Left lung (tissue), 10 donors: Measurements from ENCODE around the gene ZFHX3. TPM values are rescaled to one million over a fixed set of nuclear protein-coding genes. Genes with fewer than 3 reads are reported as not detected.

Source experiments
- ATAC-seq: fragments of 200-7000 bp; cut with Tn5 transposase; one replicate; pipeline ENCODE4 v1.9.1; 2020; ENCODE audit warnings: moderate library complexity
- DNase-seq, 4 donors: peaks; one replicate each; pipeline ENCODE4 v3.0.0-alpha.2; 2013 to 2020
- H3K27ac ChIP-seq, 2 donors: fragments of 200-600 bp; sonication (generic) in 1 of 2; one replicate each; pipeline versions ENCODE4 v1.5.0 to v1.8.0; 2020 to 2021
- H3K27me3 ChIP-seq, 2 donors: fragments of 200-600 bp; sonication (generic) in 1 of 2; one replicate each; pipeline versions ENCODE4 v1.5.0 to v1.8.0; 2020 to 2021
- H3K36me3 ChIP-seq, 2 donors: fragments of 200-600 bp; sonication (generic) in 1 of 2; one replicate each; pipeline versions ENCODE4 v1.5.0 to v1.8.0; 2020 to 2021
- H3K4me1 ChIP-seq, 2 donors: fragments of 200-600 bp; one replicate each; pipeline ENCODE4 v1.8.0; 2021
- H3K4me3 ChIP-seq, 2 donors: fragments of 200-600 bp; sonication (generic) in 1 of 2; one replicate each; pipeline versions ENCODE4 v1.5.0 to v1.8.0; 2020 to 2021; ENCODE audit warnings: mild to moderate bottlenecking in 1 of 2
- H3K9me3 ChIP-seq, 2 donors: fragments of 200-600 bp; sonication (generic) in 1 of 2; one replicate each; pipeline versions ENCODE4 v1.5.0 to v1.8.0; 2020 to 2021
- intact Hi-C, 2 donors: fragments of 100-400 bp; cut with DNase I; formaldehyde crosslinking; loops; one replicate each; pipeline versions ENCODE4 v1.11.2 to v1.14.2; 2022
- polyA plus RNA-seq, 6 donors: library from polyadenylated mRNA; unstranded; fragments of 120-200 nt; gene quantifications; one replicate each; pipeline ENCODE4 v1.2.1, GENCODE V29; 2013; ENCODE audit not compliant: insufficient read length in 6 of 6
- total RNA-seq, 2 donors: library from RNA; stranded (reverse); fragmentation: NEBNext Ultra II Directional; extraction: Animal tissue kit (Norgen Biotek cat#: 25700); gene quantifications; one replicate each; pipeline ENCODE4 v1.2.1, GENCODE V29; 2021
- TF ChIP-seq, protein P1 (sequence below), 2 donors: fragments of 200-600 bp; sonication (generic) in 1 of 2; IDR thresholded peaks; one replicate each; pipeline versions ENCODE4 v1.5.0 to v1.8.0; 2021; ENCODE audit warnings: antibody characterized with exemption in 2 of 2
- donor health status: DM: no; HTN: yes; CAD: no.
- donor health status: DM: no; HTN: no; CAD: no.

The ZFHX3 gene
- total and polyA plus RNA-seq, 8 donors, result 21.4 to 34.7 (median 32.2) TPM

GRCh38 chr16:73031155-73031866 is 16.6 kb downstream of the ZFHX3 start:
- DNase-seq (no peak), ATAC-seq (no peak)
- TF ChIP-seq, protein P1, sequence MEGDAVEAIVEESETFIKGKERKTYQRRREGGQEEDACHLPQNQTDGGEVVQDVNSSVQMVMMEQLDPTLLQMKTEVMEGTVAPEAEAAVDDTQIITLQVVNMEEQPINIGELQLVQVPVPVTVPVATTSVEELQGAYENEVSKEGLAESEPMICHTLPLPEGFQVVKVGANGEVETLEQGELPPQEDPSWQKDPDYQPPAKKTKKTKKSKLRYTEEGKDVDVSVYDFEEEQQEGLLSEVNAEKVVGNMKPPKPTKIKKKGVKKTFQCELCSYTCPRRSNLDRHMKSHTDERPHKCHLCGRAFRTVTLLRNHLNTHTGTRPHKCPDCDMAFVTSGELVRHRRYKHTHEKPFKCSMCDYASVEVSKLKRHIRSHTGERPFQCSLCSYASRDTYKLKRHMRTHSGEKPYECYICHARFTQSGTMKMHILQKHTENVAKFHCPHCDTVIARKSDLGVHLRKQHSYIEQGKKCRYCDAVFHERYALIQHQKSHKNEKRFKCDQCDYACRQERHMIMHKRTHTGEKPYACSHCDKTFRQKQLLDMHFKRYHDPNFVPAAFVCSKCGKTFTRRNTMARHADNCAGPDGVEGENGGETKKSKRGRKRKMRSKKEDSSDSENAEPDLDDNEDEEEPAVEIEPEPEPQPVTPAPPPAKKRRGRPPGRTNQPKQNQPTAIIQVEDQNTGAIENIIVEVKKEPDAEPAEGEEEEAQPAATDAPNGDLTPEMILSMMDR (IDR thresholded peaks at IDR 0.05), result no peak
- H3K9me3 ChIP-seq, result no peaks in the 10 kb centered on the region
- H3K27me3 ChIP-seq, result peaks cover 0 to 9% of the 10 kb centered on the region in 2 donors
- no peaks in the 10 kb centered on the region for H3K36me3 ChIP-seq
- intact Hi-C loops, result no loop called here
- no peak overlapping the region for H3K4me3 ChIP-seq
- H3K27ac ChIP-seq, result no peak overlapping the region
- H3K4me1 ChIP-seq, result peaks cover 0 to 29% of the 10 kb centered on the region in 2 donors

DNA sequence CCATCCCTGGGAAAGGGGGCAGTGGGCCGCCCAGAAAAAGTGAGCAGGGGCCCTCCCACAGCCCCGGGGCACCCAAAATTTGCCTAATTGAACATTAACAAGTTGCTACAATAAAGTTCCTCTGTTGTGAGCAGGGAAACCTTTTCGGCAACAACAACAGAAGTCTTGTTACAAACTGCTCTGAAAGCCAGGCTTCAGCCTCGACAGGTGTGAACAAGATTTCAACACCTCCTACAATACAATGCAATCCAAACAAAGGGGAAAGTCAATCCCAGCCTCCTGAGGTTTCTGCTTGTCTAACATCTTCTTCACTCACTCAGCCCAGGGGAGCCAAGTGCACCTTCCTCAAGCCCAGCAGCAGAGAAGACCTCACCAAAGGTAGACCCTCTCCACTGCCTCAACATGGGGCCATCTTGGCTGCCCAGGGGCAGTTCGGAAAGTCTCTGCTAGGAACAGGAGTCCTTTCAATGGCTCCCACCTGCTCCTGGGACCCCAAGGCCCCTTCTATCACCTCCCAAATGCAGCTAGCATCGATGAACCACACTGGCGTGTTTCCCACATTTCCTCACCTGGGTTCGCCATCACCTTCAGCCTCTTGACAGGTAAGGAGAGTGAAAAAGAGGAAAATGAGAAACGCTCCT is 19.1 kb downstream of the ZFHX3 start:
- H3K9me3 ChIP-seq, result no peaks in the 10 kb centered on the region
- no peak for DNase-seq
- intact Hi-C loops, result no loop called here
- no peak overlapping the region for H3K4me3 ChIP-seq
- TF ChIP-seq, protein P1 (IDR thresholded peaks at IDR 0.05), result no peak
- H3K4me1 ChIP-seq, result peaks cover 0 to 37% of the 10 kb centered on the region in 2 donors
- H3K27me3 ChIP-seq, result no peaks in the 10 kb centered on the region
- H3K36me3 ChIP-seq, result no peaks in the 10 kb centered on the region
- H3K27ac ChIP-seq, result no peak overlapping the region
- ATAC-seq, result no peak

DNA sequence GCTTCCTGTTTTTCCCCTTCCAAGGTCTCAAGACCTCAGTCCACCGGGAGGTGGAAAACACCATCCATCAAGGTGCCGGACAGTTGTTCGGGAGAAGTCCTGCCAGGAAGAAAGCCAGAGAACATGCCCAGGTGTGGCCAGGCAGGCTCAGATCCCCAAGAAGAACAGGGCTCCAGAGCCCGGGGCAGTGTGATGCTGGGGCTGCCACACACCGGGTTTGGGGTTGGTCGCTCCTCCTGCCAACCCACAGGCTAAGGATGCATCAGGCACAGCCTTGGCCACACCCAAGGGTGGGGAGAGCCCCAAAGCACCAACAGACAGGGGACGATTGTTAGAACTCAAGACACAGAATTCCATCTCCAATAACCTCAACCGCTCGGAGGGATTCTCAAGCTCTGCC is 19.7 kb downstream of the ZFHX3 start:
- no peaks in the 10 kb centered on the region for H3K9me3 ChIP-seq
- DNase-seq, result no peak
- no peak overlapping the region for H3K27ac ChIP-seq
- no peaks in the 10 kb centered on the region for H3K36me3 ChIP-seq
- H3K4me3 ChIP-seq, result no peak overlapping the region
- TF ChIP-seq, protein P1 (IDR thresholded peaks at IDR 0.05), result no peak
- H3K4me1 ChIP-seq, result peaks cover 0 to 37% of the 10 kb centered on the region in 2 donors
- no peak for ATAC-seq
- no peaks in the 10 kb centered on the region for H3K27me3 ChIP-seq
- intact Hi-C loops, result no loop called here

- intact Hi-C loops, result no loop called here
- DNase-seq, result no peak
- Histone ChIP-seq H3K4me1 (peaks cover 0 to 31% of the 10 kb centered on the region in 2 donors), H3K27ac (no peak overlapping the region), H3K9me3 (no peaks in the 10 kb centered on the region), H3K4me3 (no peak overlapping the region), H3K36me3 (no peaks in the 10 kb centered on the region), H3K27me3 (no peaks in the 10 kb centered on the region)
- ATAC-seq, result no peak
- TF ChIP-seq, protein P1 (IDR thresholded peaks at IDR 0.05), result no peak
Observed at GRCh38 chr16:73027685-73028111, 20.2 kb downstream of the ZFHX3 start.
